Activated CD8-positive, alpha-beta memory T cell treated with anti-CD3 and anti-CD28 coated beads, Interleukin-2, amount 50 U/mL, for 1 hour (primary cell): ENCODE results near the gene TPM2.
"Not testable (repeated sequence)": the region's sequence is repeated elsewhere in the genome, so short reads cannot be mapped to it uniquely, and the experiment has no call there.

Experiments used
- DNase-seq: peaks from one replicate; pipeline ENCODE4 v3.0.0-alpha.2; 2020; ENCODE audit errors: extremely low read depth

TPM2 gene

DNA sequence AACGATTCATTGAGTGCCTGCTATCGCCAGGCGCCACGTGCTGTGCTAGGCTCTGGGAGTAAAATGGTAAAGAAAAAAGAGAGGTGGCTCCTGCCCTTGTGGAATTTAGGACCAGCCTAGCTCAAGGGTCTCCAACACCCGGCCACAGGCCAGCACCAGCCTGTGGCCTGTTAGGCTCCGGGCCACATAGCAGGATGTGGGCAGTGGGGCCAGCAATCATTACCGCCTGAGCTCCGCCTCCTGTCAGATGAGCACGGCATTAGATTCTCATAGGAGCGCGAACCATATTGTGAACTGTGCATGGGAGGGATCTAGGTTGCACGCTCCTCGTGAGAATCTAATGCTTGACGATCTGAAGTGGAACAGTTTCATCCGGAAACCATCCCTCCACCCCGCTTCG, 33.4 kb downstream of the TPM2 start:
- no peak for DNase-seq

DNA sequence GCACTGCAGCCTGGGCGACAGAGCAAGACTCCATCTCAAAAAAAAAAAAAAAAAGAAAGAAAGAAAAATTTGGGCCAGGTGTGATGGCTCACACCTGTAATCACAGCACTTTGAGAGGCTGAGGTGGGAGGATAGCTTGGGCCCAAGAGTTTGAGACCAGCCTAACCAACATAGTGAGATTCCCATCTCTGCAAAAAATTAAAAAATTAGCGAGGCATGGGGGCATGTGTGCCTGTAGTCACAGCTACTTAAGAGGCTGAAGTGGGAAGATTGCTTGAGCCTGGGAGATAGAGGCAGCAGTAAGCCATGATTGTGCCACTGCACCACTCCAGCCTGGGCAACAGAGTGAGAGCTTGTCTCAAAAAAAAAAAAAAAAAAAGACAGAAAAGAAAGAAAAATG, 36.1 kb downstream of the TPM2 start:
- no peak for DNase-seq

DNA sequence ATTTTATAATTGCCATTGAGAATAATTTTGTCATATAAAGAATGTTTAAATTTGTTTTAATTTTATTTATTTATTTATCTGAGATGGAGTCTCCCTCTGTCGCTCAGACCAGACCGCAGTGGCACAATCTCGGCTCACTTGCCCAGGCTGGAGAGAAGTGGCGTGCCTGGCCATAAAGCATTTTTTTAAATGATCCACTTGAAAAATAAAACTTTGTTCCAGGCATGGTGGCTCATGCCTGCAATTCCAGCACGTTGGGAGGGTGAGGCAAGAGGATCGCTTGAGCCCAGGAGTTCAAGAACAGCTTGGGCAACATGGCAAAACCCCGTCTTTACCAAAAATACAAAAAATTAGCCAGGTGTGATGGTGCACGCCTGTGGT, 36.9 kb downstream of the TPM2 start:
- no peak for DNase-seq

DNA sequence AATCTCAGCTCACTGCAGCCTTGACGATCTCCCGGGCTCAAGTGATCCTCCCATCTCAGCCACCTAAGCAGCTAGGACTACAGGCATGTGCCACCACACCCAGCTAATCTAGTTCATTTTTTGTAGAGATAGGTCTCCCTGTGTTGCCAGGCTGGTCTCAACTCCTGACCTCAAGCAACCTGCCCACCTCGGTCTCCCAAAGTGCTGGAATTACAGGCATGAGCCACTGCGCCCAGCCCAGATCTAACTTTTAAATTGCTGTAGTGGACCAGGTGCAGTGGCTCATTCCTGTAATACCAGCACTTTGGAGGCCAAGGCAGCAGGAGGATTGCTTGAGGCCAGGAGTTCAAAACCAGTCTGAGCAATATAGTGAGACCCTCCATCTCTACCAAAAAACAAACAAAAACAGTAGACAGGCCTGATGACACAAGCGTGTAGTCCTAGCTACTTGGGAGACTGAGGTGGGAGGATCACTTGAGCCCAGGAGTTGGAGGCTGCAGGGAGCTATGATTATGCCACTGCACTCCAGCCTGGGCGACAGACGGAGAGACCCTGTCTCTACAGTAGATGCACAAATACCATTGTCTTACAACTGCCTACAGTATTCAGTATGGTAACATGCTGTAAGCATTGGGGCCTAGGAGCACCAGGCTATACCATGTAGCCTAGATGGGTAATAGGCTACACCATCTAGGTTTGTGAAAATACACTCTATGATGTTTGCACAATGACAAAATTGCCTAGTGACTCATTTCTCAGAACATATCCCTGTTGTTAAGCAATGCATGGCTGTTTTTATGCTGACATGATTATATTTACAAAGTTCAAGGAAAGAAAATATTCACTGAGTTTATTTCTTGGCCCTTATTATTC, 37.5 kb downstream of the TPM2 start:
- no peak for DNase-seq

DNA sequence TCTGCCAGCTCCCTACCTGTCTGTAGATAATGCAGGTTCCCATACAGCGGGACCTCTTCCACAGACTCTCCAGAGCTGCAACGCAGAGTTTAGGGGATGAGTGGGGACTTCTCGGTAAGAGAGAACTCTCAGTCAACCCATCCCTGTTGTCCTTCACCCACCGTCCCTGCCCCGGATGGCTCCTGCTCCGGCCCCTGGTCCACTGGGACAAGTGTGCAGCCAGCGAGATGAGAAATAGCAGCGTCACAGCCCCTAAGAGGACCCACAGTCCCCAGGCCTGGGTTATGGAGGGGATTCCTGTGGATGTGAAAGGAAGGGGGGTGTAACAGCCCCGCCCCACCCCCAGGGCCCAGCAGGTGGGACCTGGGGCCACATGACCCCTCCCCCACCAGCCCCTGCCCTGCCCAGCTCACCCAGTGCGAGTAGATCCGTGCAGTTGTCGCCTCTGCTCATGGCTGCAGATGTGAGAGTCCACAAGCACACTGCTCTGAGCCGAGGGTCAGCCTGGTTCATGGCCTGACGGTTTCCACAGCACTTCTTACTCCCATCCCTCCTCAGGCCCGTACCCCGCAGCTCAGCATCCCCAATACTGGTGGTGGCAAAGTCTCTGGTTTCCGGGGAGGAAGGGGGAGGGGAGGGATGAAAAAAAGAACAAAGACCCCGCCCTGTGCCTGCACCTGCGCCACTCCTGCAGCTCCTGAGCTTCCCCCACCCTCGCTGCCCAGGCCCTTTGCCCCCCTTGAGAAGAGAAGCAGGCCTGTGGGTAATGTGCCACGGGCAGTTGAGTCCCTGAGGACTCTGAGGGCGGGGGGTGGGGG, 39.2 kb downstream of the TPM2 start, which contains the start of gene SIT1:
Gene SIT1, minus strand, starts transcription at position 591 of the 818 bp plus-strand sequence. Its CDS starts 78 bp downstream, at position 513.
- DNase-seq: no peak

DNA sequence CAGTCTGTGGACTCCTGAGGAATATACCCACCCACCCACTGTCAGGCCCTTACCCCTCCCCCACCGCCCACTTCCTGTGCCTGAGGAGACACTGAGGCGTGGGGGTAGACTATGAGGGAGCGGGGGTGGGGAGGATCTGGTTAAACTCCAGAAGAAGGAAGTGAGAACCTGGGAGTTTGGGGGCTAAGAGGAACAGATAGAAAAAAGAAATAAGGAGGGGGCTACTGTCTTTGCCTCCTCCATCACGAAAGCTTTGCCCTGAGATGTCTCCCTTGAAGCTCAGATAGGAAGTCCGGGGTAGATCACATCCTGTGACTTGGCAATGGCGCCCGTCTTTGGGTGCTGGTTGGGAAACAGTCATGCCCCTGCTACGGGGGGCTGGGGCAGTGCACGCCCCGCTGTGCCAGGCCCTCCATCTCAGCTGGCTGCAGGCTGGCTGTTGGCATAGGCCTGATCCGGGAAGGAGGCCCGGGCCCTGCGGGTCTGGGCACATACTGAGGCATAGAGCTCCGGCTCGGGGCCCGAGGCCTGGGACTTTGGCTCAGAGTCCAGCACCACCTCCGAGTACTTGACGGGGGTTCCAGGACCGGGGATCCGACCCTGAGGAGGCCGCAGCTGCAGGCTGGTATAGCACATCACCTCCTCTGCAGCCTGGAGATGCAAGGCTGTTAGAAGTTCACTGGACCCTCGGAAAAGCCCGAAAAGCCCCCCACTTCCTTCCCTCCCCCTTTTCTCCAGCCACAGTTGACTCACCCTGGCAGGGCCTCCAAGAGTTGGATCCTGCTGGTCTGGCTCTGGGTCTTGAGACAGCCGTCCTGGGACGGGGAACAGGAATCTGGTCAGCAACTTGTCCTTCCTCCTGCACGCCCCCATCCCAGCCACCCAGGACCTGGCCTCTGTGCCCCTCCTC, 40.0 kb downstream of the TPM2 start:
- no peak for DNase-seq

DNA sequence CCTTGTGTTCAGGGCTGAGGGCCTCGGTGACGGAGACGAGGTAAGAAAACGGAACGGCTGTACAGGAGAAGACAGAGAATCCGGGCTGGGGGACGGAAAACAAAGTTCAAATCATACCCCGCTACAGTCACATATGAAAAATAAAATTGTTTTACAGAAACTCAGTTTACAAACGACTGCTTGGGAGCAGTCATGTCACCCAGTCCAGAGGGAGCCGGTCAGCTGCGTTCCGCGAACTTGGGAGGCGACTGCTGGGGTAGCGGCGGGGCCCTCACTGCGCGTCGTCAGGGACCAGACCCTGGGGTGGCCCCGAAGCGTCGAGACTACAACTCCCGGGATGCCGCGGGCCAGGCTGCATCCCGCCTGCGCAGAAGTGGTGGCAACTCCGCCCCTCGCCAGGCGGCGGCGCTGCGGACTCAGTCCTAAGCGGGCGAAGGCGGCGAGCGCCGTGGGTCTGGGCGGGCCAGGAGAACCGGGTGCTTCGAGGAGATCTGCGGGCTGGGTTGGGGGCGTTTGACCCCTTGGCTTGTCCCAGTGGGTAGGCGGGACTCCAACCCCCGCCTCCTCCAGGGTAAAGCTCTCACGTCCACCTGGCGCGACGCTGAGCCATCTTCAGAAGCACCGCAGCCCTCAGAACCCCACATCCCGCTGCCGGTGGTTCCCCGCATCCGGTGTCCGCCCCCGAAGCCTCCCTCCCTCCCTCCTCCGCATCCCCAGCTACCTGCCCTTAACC, 43.0 kb downstream of the TPM2 start:
- peak; percentile 67 for DNase-seq

DNA sequence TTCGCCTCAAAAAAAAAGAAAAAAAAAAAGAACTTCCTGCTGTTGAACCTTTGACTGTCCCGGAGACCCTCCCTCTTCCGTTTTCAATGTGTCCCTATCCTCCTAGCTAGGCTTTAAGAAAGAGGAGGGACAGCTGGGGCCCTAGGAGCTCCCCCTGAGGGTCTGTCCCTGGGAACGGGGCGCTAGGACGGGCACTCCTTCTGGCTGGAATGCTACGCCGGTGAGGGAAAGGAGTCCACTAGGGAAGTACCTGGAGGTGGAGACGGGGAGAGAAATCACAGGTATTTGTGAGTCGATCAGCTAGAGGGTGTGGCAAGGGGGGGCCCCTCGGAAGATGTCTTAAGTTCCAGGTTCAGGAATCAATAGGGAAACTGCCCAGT, 43.6 kb downstream of the TPM2 start:
- DNase-seq: no peak

DNA sequence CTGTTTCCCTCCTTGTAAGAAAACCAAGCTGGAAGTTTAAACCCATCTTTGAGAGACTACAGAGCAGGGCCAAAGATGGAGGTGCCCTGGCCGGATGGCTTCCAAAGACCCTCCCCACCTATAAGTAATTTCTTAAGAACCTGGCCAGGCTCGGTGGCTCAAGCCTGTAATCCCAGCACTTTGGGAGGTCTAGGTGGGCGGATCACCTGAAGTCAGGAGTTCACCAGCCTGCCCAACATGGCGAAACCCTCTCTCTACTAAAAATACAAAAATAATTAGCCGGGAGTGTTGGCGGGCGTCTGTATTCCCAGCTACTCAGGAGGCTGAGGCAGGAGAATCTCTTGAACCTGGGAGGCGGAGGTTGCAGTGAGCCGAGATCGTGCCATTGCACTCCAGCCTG, 44.0 kb downstream of the TPM2 start:
- DNase-seq: not testable (repeated sequence)

DNA sequence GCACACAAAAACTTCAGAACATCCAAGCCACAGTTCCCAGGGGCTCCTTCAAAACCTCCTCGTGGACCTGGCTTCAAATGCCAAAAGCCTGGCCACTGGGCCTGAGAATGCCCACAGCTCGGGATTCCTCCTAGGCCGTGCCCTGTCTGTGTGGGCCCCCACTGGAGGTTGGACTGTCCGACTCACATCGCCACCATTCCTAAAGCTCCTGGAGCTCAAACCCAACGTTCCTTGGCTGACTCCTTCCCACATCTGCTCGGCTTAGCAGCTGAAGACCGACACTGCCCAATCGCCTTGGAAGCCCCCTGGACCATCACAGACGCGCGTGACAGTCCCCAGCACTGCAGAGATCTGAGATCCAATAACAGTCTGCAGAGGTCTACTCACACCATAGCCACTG, 46.7 kb downstream of the TPM2 start:
- DNase-seq: no peak

DNA sequence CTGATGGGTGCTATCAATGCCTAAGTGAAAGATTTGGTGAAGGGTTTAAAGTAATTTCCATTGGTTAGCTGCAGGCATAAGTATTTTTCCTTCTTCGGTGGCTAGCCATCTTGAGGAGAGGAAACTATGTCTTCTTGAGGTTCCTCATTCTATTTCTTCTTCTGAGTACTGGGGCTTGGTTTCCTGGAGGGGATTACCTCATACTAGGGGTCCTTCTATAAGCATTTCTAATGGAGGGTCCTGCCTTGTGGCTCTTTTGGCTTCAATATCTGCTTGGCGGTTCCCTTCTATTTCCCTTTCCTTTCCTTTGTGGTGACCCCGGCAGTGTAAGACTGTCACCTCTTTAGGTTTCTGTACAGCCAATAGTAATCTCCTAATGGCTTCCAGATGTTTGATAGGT, 48.2 kb downstream of the TPM2 start:
- not testable (repeated sequence) for DNase-seq

DNA sequence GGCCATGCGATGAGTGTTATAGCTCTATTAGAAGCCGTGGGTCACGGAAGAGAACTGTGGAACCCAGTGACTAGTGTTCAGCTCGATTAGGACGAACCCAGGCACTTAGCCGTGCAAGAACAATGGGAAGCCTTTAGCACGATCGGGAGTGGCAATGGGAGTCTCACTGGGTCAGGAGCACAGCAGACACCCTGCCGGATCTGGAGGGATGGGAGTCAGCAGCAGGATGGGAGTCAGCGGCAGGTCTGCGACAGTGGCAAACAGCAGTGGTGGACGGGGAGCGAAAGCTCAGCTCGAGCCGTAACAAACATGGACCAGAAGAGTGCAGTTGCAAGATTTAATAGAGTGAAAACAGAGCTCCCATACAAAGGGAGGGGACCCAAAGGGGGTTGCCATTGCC, 49.3 kb downstream of the TPM2 start:
- DNase-seq: not testable (repeated sequence)

DNA sequence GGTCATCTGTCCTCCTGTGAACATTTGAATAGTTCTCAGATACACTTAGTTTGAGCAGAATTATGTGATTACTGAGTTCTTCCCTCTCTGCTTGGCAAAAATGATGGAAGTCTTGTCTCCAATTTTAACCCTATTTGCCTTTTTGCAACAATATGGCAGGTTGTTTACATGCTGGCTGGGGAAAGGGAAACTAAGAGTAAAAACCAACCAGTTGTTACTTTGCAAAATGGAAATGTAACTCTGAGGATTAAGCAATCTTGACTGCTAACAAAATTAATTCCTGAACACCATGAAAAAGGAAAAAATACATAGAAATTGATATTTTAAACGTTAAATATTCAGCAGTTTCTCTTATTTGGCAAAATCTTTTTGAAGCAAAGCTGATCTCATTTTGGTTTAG, 50.1 kb downstream of the TPM2 start:
- no peak for DNase-seq

DNA sequence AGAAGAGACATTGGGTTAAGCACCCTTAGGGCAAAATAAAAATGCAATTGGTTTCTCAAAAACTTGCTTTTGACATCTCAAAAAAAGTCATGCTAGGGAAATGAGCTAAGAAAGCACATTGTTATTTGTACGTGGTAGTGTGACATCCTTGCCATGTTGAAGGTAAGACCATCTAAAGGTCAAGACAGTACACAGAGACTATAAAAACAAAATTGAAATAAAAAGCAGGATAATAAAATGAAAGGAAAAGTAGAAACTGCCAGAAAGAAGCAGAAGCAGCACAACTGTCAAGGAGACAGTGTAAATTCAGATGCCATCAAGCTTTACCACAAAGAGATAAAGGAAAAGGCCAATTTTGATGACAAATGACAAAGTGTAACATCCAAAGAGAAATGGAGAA, 50.5 kb downstream of the TPM2 start:
- DNase-seq: not testable (repeated sequence)

DNA sequence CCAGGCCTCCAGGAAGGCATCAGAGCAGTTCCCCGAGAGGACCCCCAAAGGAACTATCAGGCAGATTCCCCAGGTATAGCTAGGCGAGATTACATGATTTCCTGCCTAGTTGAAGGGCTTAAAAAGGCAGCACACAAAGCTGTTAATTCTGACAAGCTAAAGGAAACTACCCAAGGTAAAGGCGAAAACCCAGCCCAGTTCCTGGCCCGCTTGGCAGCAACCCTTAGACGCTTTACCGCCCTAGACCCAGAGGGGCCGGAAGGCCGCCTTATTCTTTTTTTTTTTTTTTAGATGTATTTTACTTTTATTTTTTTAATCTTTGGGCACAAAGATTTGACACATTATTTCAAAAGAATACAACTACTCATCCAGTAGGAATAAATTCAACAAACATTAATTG, 51.0 kb downstream of the TPM2 start:
- DNase-seq: not testable (repeated sequence)

DNA sequence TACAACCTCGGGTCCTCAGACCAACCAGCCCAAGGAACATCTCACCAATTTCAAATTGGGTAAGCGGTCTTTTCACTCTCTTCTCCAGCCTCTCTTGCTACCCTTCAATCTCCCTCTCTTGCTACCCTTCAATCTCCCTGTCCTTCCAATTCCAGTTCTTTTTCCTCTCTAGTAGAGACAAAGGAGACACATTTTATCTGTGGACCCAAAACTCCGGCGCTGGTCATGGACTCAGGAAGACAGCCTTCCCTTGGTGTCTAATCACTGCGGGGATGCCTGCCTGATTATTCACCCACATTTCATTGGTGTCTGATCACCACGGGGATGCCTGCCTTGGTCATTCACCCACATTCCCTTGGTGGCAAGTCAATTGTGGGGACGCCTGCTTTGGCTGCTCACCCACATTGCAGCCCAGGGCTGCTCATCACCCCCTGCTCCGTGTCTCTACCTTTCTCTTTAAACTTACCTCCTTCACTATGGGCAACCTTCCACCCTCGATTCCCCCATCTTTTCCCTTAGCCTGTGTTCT, 52.2 kb downstream of the TPM2 start:
- not testable (repeated sequence) for DNase-seq

DNA sequence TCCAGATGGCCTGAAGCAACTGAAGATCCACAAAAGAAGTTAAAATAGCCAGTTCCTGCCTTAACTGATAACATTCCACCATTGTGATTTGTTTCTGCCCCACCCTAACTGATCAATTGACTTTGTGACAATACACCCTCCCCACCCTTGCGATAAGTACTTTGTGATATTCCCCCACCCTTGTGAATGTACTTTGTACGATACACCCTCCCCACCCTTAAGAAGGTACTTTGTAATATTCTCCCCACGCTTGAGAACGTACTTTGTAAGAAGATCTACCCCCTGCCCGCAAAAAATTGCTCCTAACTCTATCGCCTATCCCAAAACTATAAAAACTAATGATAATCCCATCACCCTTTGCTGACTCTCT, 52.9 kb downstream of the TPM2 start:
- not testable (repeated sequence) for DNase-seq

DNA sequence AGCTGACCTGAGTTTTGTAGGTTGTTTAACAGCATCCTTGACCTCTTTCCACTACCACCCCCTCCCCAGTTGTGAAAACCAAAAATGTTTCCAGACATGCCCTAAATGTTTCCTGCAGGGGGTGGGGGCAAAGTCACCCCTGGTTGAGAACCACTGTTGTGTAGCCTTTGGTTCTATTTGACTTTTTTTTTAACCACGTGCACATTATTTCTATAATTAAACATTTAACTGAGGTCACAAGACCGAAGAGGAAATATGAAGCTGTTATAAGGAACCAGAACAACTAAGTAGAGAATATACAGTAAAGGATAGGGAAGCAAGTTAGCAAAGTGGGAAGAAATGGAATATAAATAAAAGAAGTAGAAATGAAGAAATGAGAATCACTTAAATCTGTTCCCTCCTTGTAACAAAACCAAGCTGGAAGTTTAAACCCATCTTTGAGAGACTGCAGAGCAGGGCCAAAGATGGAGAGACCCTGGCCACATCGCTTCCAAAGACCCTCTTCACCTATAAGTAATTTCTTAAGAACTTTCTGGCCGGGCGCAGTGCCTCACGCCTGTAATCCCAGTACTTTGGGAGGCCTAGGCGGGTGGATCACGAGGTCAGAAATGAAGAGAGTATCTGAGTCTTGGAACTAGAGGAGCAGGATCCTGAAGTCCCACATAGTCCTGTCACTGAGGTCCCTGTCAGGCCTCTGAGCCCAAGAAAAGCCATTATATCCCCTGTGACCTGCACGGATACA, 53.4 kb downstream of the TPM2 start:
- DNase-seq: no peak

DNA sequence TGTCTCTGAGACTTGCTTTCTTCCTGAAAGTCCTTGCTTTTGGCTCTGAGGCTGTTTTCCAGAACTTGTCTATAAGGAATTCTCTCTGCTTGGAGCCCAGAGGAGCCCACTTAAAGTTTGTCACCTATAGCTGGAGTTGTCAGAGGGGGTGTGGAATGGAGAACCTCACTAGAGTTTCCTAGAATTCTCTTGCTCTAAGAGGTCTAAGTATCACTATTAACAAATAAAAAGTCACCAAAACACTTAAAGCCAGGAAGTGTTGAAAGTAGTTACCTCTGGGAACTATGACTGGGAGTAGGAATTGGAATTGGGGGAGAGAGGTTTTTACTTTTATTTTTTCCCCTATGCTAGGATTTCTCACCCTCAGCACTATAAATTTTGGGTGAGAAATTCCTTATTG, 54.0 kb downstream of the TPM2 start:
- DNase-seq: no peak
